HG03060 (cell line): ENCODE results near the gene TNFSF15.

Experiments used
- ATAC-seq: cut with Tn5 transposase; IDR thresholded peaks from one replicate; pipeline ENCODE4 v1.9.1; 2021; ENCODE audit warnings: low read depth, moderate number of reproducible peaks; ENCODE audit not compliant: unreplicated experiment

TNFSF15 gene

DNA sequence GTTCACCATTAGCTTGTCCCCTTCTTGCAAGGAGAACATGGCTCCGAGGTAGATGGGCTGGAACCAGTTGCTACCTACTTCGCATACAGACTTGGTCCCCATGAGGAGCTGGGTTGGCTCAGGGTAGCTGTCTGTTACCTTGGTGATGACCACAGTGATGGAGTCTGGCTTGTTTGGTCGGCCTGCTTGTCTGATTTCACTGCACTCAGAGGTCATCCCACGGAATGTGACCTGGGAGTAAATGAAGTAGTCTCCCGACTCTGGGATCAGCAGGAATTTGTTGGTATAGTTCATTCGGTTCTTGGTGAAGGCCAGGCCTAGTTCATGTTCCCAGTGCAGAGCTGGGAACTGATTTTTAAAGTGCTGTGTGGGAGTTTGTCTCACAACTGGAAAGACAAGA, 15.3 kb downstream of the TNFSF15 start:
- no peak for ATAC-seq

DNA sequence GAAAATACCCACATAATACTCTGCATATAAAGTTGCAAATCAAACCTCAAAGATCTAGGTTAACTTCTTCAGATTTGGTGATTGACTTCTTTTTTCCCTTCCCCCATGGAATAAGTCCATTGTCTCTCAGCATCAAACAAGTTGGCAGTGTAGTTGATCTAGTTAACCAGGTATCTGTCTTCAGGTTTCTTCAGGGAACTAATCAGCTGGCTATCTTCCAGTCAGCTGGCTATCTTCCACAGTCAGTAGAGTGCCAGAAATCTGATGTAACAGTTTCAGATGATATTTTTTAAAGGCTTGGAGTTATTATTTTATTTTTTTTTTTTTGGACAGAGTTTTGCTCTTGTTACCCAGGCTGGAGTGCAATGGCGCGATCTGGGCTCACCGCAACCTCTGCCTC, 16.8 kb downstream of the TNFSF15 start:
- ATAC-seq, result no peak

DNA sequence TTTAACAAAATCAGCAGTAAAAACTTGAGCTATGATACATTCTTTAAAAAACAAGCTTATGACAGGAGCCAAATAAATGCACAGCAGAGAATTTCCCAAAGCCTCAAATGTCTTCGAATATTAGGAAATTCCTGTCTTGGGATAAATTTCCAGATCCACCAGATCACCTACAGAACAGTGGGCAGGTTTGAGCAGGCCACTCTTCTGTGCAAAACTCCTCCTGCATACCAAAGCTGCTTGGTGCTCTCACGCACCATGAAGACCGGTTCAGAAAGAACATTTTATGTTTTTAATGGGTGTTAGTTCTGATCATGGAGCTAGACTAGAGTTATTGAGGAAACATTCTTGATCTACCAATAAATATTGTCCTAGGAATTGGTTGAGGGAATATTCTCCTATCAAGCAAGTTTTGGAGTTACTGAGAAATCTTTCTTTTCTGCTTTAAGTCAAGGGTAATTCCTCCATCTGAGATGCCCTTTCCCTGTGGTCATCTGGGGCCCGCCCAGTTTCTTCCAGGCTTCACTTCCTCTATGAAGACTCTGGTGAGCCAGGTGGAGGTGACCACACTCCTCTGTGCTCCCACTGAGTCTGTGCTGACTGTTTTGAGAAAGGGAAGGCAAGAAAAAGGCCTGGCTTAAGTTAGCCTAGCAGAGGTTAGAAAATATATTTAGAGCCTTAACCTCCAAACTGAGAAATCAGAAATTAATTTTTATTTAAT, 17.9 kb downstream of the TNFSF15 start:
- ATAC-seq, result no peak

DNA sequence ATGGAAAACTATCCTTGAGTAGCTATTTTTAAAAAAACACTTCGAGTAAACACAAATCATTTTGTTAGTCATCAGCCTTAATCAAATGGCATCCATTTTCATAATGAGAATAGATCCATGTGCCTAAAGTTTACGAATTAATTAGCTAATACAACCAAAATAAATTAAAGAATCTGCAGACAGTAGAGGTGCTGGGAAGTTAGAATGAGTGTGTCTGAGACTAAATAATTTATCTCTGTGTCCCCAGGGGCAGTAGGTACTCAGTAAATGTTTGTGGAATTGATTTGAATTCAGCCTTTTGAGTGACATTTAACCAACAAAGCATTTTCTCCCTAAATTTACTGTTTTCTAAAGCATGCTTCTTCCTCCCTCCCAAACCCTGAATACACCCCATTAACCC, 18.6 kb downstream of the TNFSF15 start:
- ATAC-seq, result no peak

DNA sequence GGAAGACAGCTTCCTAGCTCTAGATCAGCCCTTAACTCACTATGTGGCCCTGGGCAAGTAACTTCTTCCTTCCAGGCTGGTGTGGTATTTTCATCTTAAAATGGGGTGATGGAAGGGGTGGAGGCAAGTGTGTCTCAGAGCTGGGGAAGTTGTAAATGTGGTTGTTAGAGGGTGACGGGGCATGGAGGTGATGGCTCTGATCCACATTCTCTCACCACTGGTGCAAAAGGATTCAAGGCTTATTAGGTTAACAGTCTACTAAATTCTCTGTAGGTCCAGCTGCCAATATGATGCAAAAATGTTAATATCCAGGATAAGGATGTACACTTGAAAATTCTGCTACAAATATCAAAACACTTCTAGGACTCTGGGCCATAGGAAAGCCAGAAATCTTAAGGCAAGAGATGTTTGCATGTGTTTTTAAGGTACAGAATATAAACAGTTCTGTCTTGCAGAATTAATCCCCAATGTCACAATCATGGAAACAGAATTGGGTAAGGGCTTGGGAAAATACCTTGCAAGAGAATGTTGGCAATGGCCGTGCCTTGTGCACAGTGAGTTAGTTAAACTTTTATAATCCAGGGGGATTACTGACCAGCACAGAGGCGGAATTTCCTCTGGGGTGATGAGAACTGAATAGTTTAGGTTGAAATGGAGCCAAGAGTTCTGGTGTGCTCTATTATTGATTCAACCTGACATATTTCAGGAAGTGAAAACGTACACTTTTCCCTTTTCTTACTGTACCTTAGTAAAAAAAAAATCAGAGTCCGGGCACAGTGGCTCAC, 19.8 kb downstream of the TNFSF15 start:
- ATAC-seq, result no peak

DNA sequence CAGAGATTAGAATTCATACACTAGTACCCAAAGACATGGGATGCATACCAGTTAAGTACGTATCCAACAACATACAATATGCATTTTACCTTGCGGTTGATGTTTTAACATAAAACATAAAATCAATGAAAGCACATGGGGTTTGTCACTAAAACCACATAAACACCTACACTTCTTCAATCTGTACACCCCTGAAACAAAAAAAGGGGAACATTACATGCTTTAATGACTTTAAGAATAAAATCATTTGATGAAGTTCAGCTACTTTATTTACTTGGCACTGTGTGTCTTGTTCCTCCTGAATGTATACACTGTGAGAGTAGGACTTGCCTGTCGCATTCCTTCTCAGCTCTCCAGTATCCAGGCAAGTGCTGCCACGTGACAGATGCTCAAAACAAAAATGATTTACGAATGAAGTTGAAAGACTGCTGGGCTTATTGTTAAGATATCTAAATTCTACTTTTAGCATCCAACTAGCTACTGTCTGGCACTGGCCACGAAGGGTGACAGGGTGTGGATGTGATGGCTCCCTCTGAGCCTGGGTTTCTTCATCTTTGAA, 21.0 kb downstream of the TNFSF15 start:
- ATAC-seq, result no peak

DNA sequence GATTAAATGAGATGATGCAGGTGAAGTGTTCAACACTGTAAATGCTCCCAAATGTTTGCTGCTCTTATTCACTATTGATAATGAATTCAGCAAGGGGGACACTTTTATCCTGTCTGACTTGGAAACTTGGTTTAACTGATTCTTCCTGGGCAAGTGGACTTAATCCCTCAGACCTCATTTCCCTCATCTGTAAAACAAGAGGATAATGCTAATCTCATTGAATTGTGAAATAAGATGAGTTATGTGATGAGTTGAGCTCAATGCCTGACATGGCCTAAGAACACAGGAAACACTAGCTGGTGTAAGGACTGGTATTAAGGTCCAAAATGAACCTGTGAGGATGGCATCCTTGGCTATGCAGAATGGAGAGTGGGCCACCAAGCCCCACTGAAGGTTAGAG, 23.3 kb downstream of the TNFSF15 start:
- ATAC-seq, result no peak

DNA sequence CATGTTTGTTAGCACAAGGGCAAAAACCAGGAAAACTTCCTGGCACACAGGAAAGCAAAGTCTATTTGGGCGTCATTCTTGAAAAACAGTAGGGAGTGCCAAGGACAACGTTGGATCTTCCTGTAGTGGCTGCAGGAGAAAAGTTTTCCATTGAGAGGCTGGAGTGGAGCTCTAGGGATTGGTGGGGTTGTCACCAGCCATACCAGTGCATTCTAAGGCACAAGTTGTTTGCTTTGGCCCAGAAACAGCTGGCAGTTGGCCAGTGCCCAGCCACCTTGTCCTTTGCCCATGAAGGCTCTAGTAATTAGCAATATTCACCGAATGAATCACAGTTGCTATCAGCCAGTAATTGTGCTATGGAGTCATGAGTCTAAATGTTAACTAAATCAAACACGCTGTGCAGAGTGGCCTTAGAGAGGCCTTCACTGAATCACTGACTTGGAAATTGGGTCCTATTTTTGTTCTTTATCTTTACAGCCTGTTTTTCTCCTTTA, 26.4 kb downstream of the TNFSF15 start:
- no peak for ATAC-seq

DNA sequence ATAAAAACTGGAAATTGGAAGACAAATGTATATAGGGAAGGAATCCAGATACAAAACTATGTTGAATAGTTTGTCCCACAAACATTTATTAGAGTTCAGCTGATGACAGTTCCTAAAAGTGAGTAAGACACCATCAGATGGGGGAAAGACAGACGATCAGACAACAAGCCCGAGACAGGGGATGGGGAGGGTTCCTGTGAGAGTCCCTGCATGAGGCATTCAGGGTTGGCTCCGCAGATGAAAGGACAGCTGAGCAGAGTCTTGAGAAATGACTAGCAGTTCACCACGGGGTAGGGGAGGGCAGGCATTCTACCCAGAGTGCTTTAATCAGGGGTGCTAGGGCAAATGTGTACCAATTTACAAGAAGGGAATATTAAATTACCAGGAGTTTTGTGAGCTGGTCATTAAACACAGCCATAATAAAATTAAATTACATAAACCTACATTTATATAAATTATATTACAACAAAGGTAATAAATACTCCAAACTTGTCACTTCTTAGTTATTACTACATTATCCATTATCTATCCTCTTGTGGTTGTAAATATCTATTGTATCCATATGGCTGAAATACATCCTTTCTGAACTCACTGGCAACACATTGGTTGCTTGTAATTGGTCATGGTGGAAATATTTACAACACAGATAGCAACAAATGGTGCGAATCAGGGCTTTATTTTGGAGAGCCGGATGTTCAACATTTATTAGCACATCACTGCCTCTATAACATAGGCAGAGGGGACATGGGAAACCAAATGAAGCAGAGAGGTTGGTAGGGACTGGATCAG, 27.8 kb downstream of the TNFSF15 start:
- ATAC-seq, result no peak

DNA sequence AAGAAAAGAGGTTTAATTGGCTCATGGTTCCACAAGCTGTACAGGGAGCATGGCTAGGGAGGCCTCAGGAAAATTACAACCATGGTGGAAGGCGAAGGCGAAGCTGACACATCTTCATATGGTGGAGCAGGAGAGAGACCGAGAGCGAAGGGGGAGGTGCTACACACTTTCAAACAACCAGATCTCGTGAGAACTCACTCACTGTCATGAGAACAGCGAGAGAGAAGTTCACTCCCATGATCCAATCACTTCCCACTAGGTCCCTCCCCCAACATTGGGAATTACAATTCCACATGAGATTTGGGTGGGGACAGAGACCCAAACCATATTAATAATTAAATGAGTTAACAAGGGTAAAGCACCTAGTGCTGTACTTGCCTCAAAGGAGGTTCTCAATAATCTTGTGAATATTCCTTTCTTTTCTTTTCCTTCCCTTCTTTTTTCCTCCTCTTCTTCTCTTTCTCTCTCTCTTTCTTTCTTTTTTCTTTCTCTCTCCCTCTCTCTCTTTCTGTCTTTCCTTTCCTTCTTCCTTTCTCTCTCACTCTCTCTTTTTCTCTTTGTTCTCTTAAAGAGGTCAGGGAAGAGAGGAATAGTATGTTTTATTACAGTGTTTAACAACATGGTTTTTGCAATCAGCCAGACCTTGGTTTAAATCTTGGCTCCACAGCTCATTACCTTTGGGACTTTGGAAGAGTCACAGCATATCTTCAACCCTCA, 29.0 kb downstream of the TNFSF15 start:
- no peak for ATAC-seq

DNA sequence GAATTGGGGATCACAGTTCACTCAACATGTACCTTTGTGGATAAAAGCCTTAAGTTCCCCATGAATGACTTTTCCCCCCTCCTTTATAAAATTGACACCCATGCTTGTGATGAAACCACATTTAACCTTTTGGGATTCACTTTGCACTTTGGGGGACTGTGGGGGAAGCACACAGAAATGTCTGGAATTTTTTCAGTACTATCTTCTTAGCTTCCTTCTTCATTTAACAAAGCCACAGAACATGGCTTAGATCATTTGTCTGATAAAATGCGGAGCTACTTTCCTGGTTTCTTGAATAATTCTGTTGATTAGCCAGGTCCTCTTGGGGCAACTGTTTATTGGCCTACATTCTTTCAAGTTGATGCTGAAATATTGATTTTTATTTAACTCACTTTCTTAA, 29.9 kb downstream of the TNFSF15 start:
- ATAC-seq, result no peak

DNA sequence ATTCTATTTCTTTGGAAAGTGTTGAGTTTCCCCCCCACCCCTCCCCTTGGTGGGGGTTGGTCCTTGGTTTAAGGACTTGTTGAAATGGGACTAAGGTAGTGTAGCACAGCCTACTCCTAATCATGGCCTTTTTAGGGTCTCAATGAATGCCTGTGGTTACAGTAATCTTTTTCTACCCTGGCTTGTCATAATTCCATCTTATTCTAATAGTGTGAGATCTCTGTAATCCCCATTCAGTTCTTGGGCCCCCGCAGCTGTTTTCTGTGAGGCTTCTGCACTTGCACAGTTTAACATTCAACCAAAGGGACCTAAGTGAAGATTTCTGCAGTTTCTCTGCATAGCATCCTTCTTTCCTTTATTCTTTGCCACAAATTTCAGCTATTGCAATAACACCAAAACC, 30.7 kb downstream of the TNFSF15 start:
- no peak for ATAC-seq

DNA sequence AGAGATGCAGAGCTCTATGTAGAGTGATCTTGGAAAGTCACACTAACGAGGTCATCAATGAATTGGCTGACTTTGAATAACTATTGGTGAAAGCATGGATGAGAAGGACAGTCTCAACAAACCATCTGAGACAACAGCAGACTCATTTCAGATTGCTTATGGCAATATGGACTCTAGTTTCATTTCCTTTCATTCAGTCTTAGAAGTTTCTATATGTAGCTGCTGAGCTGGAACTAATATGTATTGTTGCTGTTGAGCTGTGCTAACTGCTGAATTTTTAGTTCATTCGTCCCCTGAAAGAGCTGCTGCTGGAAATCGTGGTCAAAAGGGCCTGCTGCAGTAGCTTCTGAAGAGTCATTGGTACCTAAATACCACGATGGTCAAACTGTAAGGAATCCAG, 31.3 kb downstream of the TNFSF15 start:
- ATAC-seq, result no peak

DNA sequence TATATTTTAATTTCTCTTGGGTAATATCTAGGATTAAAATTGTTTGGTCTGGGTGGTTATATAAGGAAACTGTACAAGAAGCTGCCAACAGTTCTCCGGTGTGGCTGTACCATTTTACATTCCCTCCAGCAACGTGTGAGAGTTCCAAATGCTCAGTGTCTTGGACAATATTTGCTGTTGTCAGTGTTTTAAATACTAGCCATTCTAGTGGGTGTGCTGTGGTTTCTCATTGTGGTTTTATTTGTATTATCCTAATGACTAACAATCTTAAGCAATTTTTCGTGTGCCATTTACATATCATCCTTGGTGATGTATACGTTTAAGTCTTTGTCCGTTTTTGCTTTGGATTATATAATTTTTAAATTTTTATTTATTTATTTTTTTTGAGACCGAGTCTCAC, 34.0 kb downstream of the TNFSF15 start:
- no peak for ATAC-seq

DNA sequence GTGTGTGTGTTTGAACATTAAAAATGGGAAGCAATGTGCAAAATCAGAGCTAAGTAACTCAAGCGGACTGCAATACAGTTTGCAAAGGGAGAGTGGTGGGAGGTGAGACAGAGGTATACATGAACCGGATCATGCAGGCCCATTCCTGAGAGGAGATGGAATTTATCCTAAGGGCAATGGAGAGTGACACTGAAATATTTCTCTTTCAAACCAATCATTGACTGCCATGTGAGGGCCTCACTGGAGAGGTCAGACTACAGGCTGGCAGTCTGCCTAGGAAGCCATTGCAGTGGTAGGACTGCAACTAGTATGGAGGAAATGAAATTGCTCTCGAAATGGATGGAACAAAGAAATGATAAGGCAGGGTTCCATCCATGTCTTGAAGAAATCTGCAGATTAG, 34.8 kb downstream of the TNFSF15 start:
- ATAC-seq, result no peak

DNA sequence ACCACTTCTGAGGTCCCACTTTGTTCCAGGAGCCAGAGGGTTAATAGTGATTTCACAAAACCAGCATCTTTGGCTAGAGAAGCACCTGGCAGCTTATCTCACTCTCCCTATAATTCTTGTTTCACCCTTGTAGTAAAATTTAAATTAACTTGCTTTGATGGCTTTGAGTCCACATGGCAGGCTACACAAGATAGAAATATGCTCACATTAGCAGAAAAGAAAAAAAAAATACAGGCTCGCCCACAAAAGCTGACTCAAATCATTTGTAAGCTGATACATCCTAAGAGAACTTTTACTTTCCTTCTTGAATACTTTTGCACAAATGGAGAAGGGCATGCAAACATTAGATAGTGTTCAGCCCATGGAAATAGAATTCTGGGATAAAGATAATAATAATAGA, 36.2 kb downstream of the TNFSF15 start:
- no peak for ATAC-seq

DNA sequence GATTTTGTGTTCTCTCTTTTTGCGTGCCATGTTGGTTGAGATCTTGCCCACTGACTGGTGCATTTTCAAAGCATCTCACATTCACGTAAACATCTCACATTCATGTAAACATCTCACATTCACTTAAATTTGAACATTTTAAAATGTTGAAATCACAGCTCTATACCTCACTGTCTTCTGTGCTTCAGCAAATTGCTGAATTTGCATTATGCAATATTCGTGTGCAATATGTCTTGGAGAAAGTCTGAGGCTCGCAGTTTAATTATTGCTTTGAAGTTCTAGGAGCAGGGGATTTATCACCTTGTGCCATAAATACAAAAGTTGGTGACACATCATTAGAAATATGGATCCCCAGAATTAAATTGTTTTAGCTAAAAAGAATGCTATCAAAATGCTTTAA, 42.6 kb downstream of the TNFSF15 start:
- ATAC-seq, result no peak

DNA sequence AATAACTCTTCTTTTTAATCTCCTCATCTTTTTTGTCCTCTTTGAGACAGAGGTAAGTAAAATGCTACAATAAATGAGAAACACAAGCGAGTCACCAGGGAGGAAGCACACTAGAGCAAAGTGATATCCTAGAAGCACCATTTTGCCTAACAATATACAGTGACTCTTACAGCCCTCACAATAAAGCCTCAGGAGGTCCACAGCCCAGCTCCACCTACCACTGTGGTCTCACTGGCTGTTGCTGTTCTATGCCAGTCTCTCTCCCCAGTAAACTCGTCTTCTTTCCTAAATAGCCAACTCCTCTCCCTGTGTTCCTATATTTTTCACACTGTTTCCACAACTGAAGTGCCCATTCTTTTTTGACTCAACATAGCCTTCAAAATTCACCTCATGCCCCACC, 44.3 kb downstream of the TNFSF15 start:
- no peak for ATAC-seq

DNA sequence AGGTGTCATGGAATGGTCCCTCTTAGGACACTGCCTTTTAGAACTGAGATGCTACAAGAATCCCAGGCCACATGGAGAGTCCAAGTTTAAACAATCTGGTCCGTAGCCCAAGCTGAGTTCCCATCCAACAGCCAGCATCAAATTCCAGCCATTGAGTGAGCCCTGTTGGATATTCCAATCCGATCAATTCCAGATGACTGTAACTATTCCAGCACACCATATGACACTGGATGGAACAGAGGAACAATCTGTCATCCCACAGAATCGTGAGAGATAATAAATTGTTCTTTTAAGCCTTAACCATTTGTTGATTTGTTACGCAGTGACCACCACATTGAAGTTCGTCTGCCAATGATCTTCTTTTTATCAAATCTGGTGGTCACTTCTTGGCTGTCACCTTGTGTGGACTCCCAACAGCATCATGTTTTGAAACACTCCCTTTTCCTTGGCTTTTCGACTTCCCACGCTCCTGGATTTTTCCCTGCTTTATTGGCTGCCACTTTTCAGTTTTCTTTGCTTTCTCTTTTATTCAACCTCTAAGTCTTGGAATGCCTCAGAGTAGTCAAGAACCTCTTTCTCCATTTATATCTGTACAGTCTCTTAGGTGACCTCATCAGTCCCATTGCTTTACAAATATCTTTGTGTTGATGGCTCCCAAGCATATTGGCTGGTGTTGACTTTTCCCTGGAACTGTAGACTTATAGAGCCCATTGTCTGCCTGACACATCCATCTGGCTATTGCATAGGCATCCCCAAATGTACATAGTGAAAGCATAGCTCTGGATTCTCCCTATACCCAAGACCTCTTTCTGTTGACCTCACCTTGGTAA, 46.1 kb downstream of the TNFSF15 start:
- ATAC-seq, result no peak
